ENCODE results near the gene CXCL16.

DNA sequence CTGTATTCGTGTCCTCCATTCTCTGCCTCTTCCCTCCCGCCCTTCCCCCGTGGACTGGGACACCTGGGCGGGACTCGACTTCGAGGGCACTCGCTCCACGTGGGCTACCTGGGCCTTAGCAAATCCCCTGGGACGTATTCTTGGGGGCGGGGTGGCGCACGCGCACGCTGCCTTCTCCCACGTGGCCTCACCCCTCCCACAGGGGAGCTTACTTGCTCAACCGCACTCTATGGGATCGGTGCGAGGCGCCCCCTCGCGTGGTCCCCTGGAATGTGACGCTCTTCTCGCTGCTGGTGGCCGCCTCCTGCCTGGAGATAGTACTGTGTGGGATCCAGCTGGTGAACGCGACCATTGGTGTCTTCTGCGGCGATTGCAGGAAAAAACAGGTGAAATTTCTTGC is 42.9 kb upstream of the CXCL16 start:
- TF ChIP-seq, protein P1, sequence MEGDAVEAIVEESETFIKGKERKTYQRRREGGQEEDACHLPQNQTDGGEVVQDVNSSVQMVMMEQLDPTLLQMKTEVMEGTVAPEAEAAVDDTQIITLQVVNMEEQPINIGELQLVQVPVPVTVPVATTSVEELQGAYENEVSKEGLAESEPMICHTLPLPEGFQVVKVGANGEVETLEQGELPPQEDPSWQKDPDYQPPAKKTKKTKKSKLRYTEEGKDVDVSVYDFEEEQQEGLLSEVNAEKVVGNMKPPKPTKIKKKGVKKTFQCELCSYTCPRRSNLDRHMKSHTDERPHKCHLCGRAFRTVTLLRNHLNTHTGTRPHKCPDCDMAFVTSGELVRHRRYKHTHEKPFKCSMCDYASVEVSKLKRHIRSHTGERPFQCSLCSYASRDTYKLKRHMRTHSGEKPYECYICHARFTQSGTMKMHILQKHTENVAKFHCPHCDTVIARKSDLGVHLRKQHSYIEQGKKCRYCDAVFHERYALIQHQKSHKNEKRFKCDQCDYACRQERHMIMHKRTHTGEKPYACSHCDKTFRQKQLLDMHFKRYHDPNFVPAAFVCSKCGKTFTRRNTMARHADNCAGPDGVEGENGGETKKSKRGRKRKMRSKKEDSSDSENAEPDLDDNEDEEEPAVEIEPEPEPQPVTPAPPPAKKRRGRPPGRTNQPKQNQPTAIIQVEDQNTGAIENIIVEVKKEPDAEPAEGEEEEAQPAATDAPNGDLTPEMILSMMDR (IDR thresholded peaks at IDR 0.05; ENCODE audit: low read length): no peak
- no peak for TF ChIP-seq EZH2 (IDR thresholded peaks at IDR 0.05; ENCODE audit: borderline replicate concordance, low read length)

All from OCI-LY1 (cell line).